BLaER1 (cell line): ENCODE data around the gene FBXO21.
"Not testable (repeated sequence)": the region's sequence is repeated elsewhere in the genome, so short reads cannot be mapped to it uniquely, and the experiment has no call there.

Experiments
- H3K27ac ChIP-seq: shearing (Covaris generic); formaldehyde crosslinking; 2 replicates; pipeline ENCODE4 v1.8.1; 2022
- H3K27me3 ChIP-seq: shearing (Covaris generic); formaldehyde crosslinking; 2 replicates; pipeline ENCODE4 v1.8.1; 2022
- H3K36me3 ChIP-seq: shearing (Covaris generic); formaldehyde crosslinking; 2 replicates; pipeline ENCODE4 v1.8.1; 2022
- H3K4me1 ChIP-seq: shearing (Covaris generic); formaldehyde crosslinking; 2 replicates; pipeline ENCODE4 v1.8.1; 2022
- H3K4me2 ChIP-seq: shearing (Covaris generic); formaldehyde crosslinking; 2 replicates; pipeline ENCODE4 v1.8.1; 2022
- H3K4me3 ChIP-seq: shearing (Covaris generic); formaldehyde crosslinking; 2 replicates; pipeline ENCODE4 v1.8.1; 2022
- H3K9ac ChIP-seq: shearing (Covaris generic); formaldehyde crosslinking; 2 replicates; pipeline ENCODE4 v1.8.1; 2022
- H3K9me3 ChIP-seq: shearing (Covaris generic); formaldehyde crosslinking; 2 replicates; pipeline ENCODE4 v1.8.1; 2022
- H4K20me1 ChIP-seq: shearing (Covaris generic); formaldehyde crosslinking; 2 replicates; pipeline ENCODE4 v1.8.1; 2022
- Cebpa-rat ChIP-seq: shearing (Covaris generic); IDR thresholded peaks from 2 replicates; pipeline ENCODE4 v1.8.1; 2022

Gene FBXO21

GRCh38 chr12:117098361-117099217 lies 91.7 kb downstream of the FBXO21 start:
- Histone ChIP-seq H3K27me3 (peaks cover 37% of the 10 kb centered on the region), H3K4me2 (peak overlapping the region; percentile 99), H3K36me3 (no peaks in the 10 kb centered on the region), H3K9me3 (no peaks in the 10 kb centered on the region), H3K4me1 (peaks cover 73% of the 10 kb centered on the region), H3K4me3 (peak overlapping the region; percentile 89), H3K27ac (peak overlapping the region; percentile 84), H3K9ac (peak overlapping the region; percentile 84), H4K20me1 (peaks cover 35% of the 10 kb centered on the region; the same call in 1 of the 2 replicates)
- no peak for TF ChIP-seq Cebpa-rat

GRCh38 chr12:117098024-117098360 lies 92.3 kb downstream of the FBXO21 start:
- peaks cover 37% of the 10 kb centered on the region for H3K27me3 ChIP-seq
- H4K20me1 ChIP-seq: peaks cover 40% of the 10 kb centered on the region
- peak overlapping the region; percentile 84; the same call in 1 of the 2 replicates for H3K9ac ChIP-seq
- no peak overlapping the region for H3K27ac ChIP-seq
- TF ChIP-seq Cebpa-rat: no peak
- peak overlapping the region; percentile 89 for H3K4me3 ChIP-seq
- no peaks in the 10 kb centered on the region for H3K9me3 ChIP-seq
- no peaks in the 10 kb centered on the region for H3K36me3 ChIP-seq
- peaks cover 78% of the 10 kb centered on the region for H3K4me1 ChIP-seq
- peak overlapping the region; percentile 99 for H3K4me2 ChIP-seq

GRCh38 chr12:117097159-117097558 lies 93.1 kb downstream of the FBXO21 start:
- H3K27ac ChIP-seq: no peak overlapping the region
- peaks cover 79% of the 10 kb centered on the region for H3K4me1 ChIP-seq
- H3K9me3 ChIP-seq: no peaks in the 10 kb centered on the region
- H3K36me3 ChIP-seq: no peaks in the 10 kb centered on the region
- H3K4me2 ChIP-seq: peak overlapping the region; percentile 99
- no peak for TF ChIP-seq Cebpa-rat
- peaks cover 48% of the 10 kb centered on the region for H4K20me1 ChIP-seq
- H3K27me3 ChIP-seq: peaks cover 37% of the 10 kb centered on the region
- H3K9ac ChIP-seq: no peak overlapping the region
- H3K4me3 ChIP-seq: no peak overlapping the region

GRCh38 chr12:117096501-117097042 lies 93.7 kb downstream of the FBXO21 start:
- Histone ChIP-seq H3K27ac (no peak overlapping the region), H3K4me2 (peak overlapping the region; percentile 99), H3K9ac (no peak overlapping the region), H3K27me3 (peaks cover 37% of the 10 kb centered on the region), H3K36me3 (no peaks in the 10 kb centered on the region), H3K9me3 (no peaks in the 10 kb centered on the region), H4K20me1 (peaks cover 54% of the 10 kb centered on the region), H3K4me1 (peaks cover 77% of the 10 kb centered on the region), H3K4me3 (no peak overlapping the region)
- TF ChIP-seq Cebpa-rat: no peak

- not testable (repeated sequence) for H3K4me3 ChIP-seq, H3K4me2 ChIP-seq, H3K27ac ChIP-seq, H3K9me3 ChIP-seq, H3K9ac ChIP-seq, H3K36me3 ChIP-seq
- Histone ChIP-seq H3K4me1 (peaks cover 63% of the 10 kb centered on the region), H4K20me1 (peaks cover 55% of the 10 kb centered on the region), H3K27me3 (peaks cover 37% of the 10 kb centered on the region)
Observed at GRCh38 chr12:117095191-117095590, 95.1 kb downstream of the FBXO21 start.

- H3K36me3 ChIP-seq: 0 out of 2 replicates have a peak, but pooled peaks cover 4% of the 10 kb centered on the region
- no peak overlapping the region for H3K9ac ChIP-seq
- H3K27me3 ChIP-seq: peaks cover 30% of the 10 kb centered on the region
- no peak for TF ChIP-seq Cebpa-rat
- peaks cover 53% of the 10 kb centered on the region for H3K4me1 ChIP-seq
- no peak overlapping the region for H3K4me3 ChIP-seq
- no peak overlapping the region for H3K27ac ChIP-seq
- H3K9me3 ChIP-seq: peaks cover 17% of the 10 kb centered on the region
- H3K4me2 ChIP-seq: no peak overlapping the region
- peaks cover 55% of the 10 kb centered on the region for H4K20me1 ChIP-seq
Observed at GRCh38 chr12:117093918-117094630, 96.2 kb downstream of the FBXO21 start.

- Histone ChIP-seq H3K27me3 (peaks cover 23% of the 10 kb centered on the region), H3K9me3 (peaks cover 21% of the 10 kb centered on the region), H3K36me3 (0 out of 2 replicates have a peak, but pooled peaks cover 4% of the 10 kb centered on the region), H3K9ac (no peak overlapping the region), H3K4me2 (peak overlapping the region; percentile 44), H4K20me1 (peaks cover 55% of the 10 kb centered on the region), H3K4me3 (no peak overlapping the region), H3K4me1 (peaks cover 48% of the 10 kb centered on the region), H3K27ac (no peak overlapping the region)
- no peak for TF ChIP-seq Cebpa-rat
Observed at GRCh38 chr12:117093431-117093830, 96.8 kb downstream of the FBXO21 start.

- Histone ChIP-seq H3K9me3 (peaks cover 21% of the 10 kb centered on the region), H3K27me3 (peaks cover 18% of the 10 kb centered on the region), H3K4me2 (peak overlapping the region; percentile 44)
Observed at GRCh38 chr12:117092886-117093285, 97.4 kb downstream of the FBXO21 start.

GRCh38 chr12:117092511-117092780 lies 97.8 kb downstream of the FBXO21 start:
- no peak for TF ChIP-seq Cebpa-rat
- Histone ChIP-seq H3K36me3 (0 out of 2 replicates have a peak, but pooled peaks cover 4% of the 10 kb centered on the region), H3K27ac (no peak overlapping the region), H3K4me3 (no peak overlapping the region), H3K4me1 (peaks cover 39% of the 10 kb centered on the region), H3K27me3 (peaks cover 13% of the 10 kb centered on the region), H3K9ac (no peak overlapping the region), H3K4me2 (peak overlapping the region; percentile 44; the same call in 1 of the 2 replicates), H4K20me1 (peaks cover 45% of the 10 kb centered on the region), H3K9me3 (peaks cover 21% of the 10 kb centered on the region)

More at GRCh38 chr12:117092886-117093285, 97.4 kb downstream of the FBXO21 start:
- Histone ChIP-seq H3K27ac (no peak overlapping the region), H3K4me3 (no peak overlapping the region), H3K36me3 (0 out of 2 replicates have a peak, but pooled peaks cover 4% of the 10 kb centered on the region), H4K20me1 (peaks cover 49% of the 10 kb centered on the region), H3K9ac (no peak overlapping the region), H3K4me1 (peaks cover 43% of the 10 kb centered on the region)
- no peak for TF ChIP-seq Cebpa-rat
